ENCODE measurements around the gene SDHA. TPM values are rescaled to one million over a fixed set of nuclear protein-coding genes. Genes with fewer than 3 reads are reported as not detected.

The SDHA gene
- 113 and 137 TPM in 2 replicates for total RNA-seq

DNA sequence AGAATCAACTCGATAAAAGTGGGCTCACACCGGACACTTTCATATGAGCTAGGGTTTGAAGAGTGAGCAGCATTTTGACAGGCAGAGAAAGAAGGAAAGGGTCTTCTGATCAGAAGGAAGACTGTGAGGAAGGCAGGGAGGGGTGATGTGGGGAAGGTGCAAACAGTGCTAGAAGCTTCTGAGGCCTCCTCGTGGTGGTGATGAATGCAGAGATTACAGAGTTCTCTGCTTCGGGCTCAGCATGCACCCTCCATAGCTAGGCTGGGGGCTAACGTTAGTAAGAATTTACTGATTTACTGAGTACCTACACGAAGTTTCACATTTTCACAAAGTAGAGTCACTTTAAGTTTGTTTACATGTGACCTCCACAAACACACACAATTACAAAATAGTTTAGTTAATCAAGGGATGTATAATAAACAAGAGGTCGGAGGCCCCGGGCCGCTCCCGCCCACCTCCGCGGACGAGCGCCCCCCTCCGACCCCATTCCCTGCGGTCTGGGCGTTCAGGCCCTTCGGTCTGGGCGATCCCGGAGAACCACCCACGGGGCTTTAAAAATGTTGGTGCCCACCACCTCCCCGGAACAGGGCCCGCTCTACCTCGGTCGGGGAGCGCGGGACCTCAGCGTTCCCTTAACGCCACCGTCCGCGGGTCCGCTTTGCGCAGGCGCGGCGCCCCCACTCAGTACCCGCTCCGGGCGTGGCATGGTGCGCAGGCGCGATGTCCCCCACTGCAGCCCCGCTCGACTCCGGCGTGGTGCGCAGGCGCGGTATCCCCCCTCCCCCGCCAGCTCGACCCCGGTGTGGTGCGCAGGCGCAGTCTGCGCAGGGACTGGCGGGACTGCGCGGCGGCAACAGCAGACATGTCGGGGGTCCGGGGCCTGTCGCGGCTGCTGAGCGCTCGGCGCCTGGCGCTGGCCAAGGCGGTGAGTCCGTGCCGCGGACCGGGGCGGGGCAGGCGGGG is at the start of gene SDHA, which contains the start of gene CCDC127:
TSS of gene SDHA (plus strand) at position 827 of the 963 bp plus-strand sequence. CDS start at position 863, 36 bp downstream.
TSS of gene CCDC127 (minus strand) at position 660 of the 963 bp plus-strand sequence. CDS start 1,304 bp downstream, outside the sequence.
- peak; percentile 82 to 93 for DNase-seq (ENCODE audit: low read depth in 2 of 2)

- peak in 1 of 2 donors; percentile 77 for DNase-seq (ENCODE audit: low read depth in 2 of 2)
Measured at GRCh38 chr5:169071-169727, 48.9 kb upstream of the SDHA start.

DNA sequence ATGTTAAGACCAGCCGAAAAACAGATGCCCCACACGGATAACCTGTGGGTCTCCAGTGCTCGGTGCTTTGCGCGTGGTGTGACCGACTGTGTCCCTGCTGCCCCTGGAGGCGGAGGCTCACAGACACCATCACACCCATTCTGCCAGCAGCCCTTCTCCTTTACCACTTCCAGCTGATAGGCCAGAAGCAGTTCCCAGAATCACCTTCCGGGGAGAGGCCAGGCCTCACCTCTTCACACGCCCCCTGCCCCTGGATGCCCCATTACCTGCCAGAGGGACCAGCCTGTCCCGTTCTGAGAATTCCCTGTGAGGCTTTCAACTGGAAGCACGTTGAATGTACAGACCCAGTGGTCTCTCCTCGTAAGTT is 48.4 kb upstream of the SDHA start:
- no peak for DNase-seq (ENCODE audit: low read depth in 2 of 2)

DNA sequence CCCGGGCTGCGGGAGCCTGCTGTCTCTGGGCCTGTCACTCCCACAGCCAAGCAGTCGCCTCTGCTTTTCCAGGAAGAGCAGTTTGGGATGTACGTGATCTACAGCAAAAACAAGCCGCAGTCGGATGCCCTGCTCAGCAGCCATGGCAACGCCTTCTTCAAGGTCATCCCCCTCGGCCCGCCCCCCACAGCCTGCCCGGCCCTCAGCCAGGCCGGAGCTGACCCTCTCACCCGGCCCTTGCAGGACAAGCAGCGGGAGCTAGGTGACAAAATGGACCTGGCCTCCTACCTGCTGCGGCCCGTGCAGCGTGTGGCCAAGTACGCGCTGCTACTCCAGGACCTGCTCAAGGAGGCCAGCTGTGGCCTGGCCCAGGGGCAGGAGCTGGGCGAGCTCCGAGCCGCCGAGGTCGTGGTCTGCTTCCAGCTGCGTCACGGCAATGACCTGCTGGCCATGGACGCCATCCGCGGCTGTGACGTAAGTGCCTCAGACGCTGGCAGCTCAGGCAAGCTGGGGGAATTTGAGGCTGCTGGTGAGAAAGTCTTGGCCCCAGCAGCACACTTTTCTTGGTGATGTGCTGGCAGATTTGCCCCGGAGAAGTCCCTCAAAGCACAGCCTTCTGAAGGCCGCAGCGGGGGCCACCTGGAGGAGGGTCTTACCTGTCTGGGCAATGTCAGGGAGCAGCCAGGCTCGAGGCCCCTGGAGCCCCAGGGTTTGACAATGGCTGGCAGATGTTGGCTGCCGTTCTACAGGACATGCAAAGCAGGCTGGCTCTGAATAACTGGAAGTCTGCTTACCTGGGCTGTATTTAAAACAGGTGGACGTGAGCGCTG is 46.9 kb upstream of the SDHA start:
- no peak for DNase-seq (ENCODE audit: low read depth in 2 of 2)

DNA sequence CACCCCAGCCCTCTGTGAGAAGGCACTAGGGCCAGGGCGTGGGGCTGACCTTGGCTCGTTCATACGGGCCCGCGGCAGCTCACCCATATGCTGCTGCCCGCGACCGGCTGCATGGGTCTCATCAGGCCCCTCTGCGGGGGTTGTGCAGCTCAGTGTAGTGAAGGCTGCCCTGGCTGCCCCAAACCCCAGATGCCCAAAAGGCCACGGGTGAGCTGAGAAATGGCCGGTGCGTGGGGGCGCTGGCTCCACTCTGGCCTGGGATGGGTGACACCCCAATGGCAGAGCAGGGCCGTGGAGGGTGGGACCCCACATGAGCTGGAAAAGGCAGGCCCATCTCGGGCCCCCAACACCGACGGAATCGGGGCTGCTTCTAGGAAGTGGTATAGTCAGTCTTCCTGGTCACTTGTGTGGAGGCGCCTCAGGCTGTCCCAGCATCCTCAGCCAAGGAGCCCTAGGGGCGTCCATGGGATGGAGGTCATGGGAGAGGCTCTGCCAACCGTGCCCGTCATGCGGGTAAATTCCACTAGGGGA is 46.3 kb upstream of the SDHA start:
- no peak for DNase-seq (ENCODE audit: low read depth in 2 of 2)

DNA sequence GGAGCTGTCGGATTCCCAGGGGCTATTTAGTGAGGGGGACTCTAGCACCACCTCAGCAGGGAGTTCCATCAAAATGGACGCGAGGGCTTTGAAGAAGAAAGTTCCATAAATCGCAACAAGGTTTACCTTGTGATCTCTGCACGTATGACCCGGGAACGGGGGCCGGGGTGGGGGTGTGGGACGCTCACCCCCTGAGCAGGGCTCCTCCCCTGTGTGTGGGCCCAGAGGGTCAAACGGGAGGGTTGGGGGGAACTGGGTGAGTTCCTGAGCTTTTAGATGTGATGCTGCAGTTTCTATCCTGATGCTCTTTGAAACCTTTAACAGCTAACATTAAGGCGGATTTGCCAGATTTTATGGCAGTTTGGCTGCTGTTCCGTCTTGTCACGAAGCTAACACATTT is 45.7 kb upstream of the SDHA start:
- DNase-seq (ENCODE audit: low read depth in 2 of 2), result no peak

- no peak for DNase-seq (ENCODE audit: low read depth in 2 of 2)
Measured at GRCh38 chr5:172841-173251, 45.3 kb upstream of the SDHA start.

DNA sequence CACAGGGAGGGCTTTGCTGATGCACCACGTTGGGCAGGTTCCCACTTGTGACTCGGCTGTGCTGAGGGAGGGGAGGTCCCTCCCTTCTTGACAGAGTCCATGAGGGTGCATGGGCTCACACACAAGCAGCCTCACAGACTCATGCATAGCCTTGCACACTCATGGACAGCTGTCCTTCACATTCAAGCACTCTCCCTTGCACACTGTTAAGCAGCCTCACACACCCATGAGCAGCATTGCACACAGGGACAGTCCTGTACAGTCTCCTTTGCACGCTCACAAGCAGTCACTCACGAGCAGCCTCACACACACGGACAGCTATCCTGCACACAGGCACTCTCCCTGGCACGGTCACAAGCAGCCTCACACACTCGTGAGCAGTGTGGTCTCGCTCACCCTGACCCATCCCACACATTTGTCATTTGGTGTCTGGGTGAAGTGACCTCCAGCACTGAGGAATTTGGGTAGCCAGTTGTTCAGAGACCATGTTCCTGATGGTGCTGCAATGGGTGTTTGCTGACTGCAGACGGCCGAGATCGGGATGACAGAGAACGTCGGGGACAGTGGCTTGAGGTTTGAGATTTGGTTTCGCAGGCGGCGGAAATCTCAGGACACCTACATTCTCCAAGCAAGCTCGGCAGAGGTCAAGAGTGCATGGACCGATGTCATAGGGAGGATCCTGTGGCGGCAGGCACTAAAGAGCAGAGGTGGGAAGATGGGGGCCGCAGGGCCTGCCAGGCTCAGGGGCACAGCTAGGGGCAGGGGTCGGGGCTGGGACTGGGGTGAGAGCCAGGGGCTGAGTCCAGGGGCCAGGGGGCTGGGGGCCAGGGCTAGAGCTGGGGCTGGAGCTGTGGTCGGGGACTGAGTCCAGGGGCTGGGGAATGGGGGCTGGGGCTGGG is 44.5 kb upstream of the SDHA start:
- DNase-seq (ENCODE audit: low read depth in 2 of 2), result no peak

GRCh38 chr5:174291-174600 is 43.9 kb upstream of the SDHA start:
- no peak for DNase-seq (ENCODE audit: low read depth in 2 of 2)

DNA sequence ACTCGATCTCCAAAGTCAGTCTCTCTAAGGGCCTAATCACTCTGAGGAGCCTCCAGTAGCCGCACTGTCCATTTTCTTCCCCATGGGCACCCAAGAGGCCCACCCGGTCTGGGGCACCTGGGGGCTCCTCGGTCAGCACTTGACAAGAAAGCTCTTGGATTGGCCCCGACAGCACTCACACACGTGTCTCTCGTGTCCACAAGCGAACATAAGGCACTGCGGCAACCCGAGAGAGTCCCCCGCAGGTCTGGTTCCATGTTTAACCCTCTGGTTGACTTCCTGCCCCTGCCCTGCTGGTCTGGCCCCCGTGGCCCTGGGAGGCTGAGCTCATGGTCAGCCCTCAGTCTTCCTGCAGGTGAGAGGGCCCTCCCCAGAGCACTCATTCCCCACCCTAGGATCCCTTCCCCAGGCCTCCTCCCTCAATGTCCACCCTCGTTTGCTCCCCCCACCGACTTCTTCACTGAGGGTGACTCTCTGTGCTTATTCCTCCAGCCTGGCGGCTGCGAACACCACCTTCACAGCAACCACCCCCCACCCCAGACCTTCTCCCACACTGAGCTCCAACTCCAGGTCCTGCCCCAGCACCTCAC is 43.1 kb upstream of the SDHA start:
- no peak for DNase-seq (ENCODE audit: low read depth in 2 of 2)

GRCh38 chr5:176296-176823 is 41.8 kb upstream of the SDHA start:
- DNase-seq (ENCODE audit: low read depth in 2 of 2), result no peak

GRCh38 chr5:178110-178509 is 40.0 kb upstream of the SDHA start:
- DNase-seq (ENCODE audit: low read depth in 2 of 2), result no peak

GRCh38 chr5:179401-179800 is 38.7 kb upstream of the SDHA start:
- no peak for DNase-seq (ENCODE audit: low read depth in 2 of 2)

- DNase-seq (ENCODE audit: low read depth in 2 of 2), result no peak
Measured at GRCh38 chr5:180286-180918, 37.7 kb upstream of the SDHA start.

DNA sequence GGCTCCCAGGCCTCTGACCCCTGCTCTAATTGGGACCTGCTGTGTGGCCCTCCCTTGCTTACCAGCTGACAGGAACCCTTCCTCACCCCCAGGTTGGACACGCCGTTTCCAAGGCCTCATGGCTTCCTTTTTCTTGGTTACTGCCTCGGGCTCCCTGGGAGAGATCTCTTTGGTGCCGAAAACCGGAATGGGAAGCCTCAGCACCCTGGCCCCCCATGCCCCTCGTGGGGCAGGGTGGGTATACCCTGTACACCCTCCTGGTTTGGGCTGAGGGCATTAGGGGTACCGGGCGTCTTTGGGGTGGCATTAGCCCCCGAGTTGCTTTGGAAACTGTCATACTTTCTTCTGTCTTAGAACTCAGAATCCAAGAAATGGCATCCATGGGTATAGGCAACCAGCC is 37.0 kb upstream of the SDHA start:
- no peak for DNase-seq (ENCODE audit: low read depth in 2 of 2)

- DNase-seq (ENCODE audit: low read depth in 2 of 2), result no peak
Measured at GRCh38 chr5:181566-181965, 36.6 kb upstream of the SDHA start.

- no peak for DNase-seq (ENCODE audit: low read depth in 2 of 2)
Measured at GRCh38 chr5:182126-182525, 36.0 kb upstream of the SDHA start.

GRCh38 chr5:184471-184870 is 33.6 kb upstream of the SDHA start:
- no peak for DNase-seq (ENCODE audit: low read depth in 2 of 2)
